Activated CD4-positive, alpha-beta T cell treated with anti-CD3 and anti-CD28 coated beads for 24 hours (primary cell): ENCODE measurements around the gene TMEM167B.
"Not testable (repeated sequence)": the region's sequence is repeated elsewhere in the genome, so short reads cannot be mapped to it uniquely, and the experiment has no call there.

Source experiments
- DNase-seq, 2 donors: peaks; one replicate each; pipeline ENCODE4 v3.0.0-alpha.2; 2020; ENCODE audit warnings: low read depth in 2 of 2

The TMEM167B gene

DNA sequence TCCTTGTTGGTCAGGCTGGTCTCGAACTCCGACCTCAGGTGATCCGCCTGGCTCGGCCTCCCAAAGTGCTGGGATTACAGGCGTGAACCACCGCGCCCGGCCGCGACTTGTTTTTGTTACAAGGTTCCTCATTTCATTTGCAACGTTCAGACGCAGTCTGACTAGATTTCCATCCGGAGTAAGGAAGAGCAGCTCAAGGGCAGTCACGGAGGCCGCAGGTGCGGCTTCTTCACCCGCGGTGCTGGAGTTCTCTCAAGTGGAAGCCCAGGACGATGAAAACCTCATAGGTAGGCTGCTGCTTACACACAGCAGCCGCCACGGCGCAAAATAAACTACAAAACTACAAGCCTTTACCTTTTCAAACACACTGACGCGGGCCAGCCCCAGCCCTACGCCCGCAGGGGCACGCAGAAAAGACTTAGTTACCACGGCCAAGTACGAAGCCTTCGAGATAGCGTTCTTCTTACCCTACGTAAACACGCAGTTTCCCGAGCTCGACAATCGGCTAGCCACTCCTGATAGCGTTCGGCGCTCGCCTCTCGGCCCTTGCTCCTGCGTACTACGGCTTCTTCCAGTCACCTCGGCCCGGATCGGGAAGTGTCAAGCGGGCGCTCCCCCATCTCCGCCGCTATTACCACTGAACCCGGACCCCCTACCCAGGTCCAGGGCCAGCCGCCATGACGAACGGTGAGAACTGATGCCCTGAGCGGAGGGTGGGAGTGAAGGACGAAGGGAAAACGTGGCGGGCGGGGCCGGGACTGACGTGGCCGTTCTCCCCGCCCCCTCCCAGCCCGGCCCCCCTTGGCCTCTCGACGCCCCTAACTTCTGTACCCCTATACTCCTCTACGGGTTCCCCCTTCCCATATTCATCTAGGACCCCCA is at the start of gene TMEM167B:
Gene TMEM167B, plus strand, starts transcription at position 569 of the 882 bp plus-strand sequence. Its CDS starts 109 bp downstream, at position 678.
- DNase-seq, result peak; percentile 69 to 83

DNA sequence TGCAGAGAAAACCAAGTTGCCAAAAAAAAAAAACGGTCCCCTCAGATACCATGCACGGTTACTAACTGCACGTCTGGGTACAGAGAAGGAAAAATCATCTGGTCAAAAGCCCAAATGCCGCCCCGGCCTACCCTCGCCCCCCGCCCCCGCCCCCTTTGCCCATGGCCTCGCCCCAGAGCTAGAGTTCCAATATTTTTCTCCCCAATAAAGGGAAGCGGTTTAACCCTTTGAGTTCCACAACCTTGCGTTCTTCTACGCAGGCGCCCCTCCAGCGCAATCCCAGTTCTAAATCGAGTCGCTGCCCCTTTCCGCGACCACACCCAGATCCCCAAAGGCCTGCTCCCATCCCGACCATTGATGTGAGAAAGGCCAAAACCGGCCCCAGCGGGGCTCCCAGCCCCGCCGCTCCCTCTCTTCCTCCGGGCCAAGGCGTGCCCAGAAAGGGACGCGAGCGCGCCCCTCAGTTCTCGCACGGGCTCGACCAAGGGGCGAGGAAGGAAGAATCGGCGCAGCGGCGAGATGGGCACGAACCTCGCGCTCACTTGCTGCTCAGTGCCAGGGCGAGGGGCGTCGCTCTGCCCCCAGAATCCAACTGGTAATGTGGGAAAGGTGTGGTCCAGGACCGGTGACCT is 49.5 kb upstream of the TMEM167B start:
- peak in 1 of 2 donors; percentile 4 for DNase-seq

DNA sequence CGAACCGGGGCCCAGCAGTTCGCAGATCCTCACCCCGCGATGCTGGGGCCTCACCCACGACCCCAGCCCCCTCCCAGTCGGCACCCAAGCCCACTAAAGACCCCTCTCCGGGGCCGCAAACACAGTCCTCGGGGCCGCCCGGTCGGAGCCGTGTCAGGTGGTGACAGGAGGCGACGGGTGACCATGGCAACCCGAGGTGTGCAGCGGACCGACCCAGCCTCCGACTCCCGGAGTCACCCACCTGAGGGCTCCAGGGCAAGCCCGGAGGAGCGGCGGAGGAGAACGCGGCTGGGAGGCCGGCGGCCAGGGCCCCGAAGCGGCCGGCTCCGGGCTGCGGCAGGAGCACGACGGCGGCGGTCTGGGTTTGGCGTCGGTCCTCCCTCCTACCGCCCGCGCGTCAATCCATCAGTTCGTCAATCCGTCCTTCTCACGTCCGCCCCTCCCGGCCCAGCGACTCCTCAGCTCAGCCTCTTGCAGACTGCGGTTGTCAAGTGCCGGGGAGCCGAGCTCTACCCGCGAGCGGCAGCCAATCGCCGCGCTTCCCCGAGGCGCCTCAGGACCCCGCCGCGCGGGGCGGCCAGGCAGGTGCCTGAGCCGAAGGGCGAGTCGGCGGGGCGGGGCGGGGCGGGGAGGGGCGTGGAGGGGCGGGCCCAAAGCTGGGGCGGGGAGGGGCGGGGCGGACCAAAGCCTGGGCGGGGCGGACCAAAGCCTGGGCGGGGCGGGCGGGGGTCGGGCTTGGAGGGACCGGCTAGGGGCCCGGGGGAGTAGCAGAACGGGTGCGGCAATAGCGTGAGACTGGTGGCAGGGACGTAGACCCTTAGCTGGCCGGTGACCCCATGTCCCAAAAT is 48.7 kb upstream of the TMEM167B start, which contains the start of gene WDR47:
Gene WDR47, minus strand, starts transcription at position 482 of the 848 bp plus-strand sequence. CDS start 18,590 bp downstream, outside the sequence.
- DNase-seq, result peak; percentile 91 to 92

DNA sequence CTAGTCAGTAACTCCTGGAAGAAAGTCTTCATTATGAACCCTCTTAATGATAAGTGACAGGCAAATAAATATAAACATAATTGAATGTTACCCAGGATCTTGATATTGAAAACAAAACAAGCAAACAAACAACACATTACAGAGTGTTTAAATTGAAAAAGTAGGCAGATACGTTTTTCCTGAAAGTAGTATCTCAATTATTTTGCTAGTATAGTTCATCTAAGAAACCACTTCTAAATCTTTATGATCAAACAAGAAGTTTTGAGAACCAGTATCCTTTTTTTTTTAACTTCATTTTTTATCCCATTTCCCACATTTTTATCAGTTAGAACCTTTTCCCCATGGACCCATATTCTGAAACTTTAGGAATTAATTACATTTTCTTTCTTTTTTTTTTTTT is 45.0 kb upstream of the TMEM167B start:
- DNase-seq, result no peak

DNA sequence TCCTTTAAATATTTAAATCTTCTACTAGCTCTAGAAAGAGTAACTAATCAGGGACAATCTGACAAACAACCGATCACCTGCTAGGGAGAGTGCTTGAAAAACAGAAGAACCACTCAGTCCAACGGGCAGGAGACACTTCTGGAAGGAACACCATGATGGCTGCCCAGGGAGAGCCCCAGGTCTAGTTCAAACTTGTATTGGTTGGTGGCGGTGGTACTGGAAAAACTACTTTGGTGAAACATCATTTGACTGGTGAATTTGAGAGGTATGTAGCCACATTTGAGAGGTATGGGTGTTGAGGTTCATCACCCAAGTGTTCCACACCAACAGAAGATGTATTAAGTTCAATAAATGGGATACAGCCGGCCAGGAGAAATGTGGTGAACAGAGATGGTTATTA is 43.9 kb upstream of the TMEM167B start:
- DNase-seq, result no peak

DNA sequence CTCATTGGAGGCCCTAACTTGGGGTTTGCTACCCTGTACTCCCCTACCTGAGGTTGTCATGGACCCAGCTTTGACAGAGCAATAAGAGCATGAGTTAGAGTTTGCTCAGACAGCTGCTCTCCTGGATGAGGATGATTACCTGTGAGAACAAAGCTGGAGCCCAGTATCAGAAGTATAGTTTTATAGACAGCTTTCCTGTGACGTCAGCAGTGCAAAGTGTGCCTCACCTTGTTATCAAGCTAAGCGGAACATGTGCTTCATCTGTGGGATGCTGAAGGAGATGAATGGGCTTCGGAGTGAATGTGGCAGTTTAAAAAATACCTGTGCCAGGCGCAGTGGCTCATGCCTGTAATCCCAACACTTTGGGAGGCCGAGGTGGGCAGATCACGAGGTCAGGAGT is 43.2 kb upstream of the TMEM167B start:
- no peak for DNase-seq

DNA sequence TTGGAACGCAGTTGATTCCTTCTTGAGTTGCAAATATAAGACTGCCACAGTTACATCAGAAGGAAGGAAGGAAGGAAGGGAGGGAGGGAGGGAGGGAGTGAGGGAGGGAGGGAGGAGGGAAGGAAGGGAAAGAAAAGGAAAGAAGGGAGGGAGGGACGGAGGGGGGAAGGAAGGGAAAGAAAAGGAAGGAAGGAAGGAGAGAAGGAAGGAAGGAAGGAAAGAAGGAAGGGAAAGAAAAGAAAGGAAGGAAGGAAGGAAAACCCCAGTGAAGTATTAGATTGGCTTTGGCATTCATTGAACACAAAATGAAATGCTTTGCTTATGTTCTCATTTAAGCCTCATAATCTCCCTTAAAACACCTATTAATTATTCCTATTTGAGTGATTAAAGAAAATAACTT is 42.2 kb upstream of the TMEM167B start:
- DNase-seq, result no peak

DNA sequence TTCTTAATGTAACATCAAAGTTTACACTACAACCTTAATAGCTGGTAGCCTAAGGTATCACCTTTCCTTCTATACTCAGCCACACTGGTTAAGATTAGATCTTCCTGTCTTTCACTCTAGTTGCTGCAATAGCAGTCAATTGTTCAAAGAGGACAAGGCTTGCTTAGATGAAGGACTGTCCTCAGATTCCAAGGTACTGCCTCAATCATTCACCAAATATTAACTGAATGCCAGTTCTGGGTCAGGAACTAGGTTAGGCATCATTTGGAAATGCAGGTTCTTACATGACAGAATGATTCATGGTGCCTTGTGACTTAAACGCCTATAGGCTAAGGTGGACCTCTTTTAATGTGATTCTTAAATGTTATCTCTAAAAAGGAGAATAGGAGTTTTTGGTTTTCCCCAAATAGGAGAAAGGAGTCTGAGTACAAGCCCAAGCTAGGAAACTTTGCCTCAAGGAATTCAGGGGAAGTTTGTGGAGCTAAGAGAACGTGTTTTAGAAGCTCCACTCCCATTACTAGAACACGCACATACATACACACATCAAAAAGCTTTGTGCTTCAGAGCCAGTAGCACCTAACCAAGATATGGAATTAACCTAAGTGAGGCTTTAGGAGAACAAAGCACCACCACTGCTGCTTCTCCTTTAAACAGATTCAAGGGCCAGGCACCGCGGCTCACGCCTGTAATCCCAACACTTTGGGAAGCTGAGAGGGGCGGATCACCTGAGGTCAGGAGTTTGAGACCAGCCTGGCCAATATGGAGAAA is 40.2 kb upstream of the TMEM167B start:
- DNase-seq, result no peak

DNA sequence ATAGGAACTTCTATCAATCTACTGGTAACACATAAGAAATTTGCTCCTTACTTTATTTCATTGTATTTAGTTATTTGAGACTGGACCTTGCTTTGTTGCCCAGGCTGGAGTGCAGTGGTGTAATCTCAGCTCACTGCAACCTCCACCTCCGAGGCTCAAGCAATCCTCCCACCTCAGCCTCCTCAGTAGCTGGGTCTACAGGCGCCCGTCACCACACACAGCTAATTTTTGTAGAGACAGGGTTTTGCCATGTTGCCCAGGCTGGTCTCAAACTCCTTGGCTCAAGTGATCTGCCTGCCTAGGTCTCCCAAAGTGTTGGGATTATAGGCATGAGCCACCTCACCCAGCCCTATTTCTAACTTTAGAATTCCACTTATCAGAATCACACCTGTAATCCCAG is 38.4 kb upstream of the TMEM167B start:
- DNase-seq, result not testable (repeated sequence)

DNA sequence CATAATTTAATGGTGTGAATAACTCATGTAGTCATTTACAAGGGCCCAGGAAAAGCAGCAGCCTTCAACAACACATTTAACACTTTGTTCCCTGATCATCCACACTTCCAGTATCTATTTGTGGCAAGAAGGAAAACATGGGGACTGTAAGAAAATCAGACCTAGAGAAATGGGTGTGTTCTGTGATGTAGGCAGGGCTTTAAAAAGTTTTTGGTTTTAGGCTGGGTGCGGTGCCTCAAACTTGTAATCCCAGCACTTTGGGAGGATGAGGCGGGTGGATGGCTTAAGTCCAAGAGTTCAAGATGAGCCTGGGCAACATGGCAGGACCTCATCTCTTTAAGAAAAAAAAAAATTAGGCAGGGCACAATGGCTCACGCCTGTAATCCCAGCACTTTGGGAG is 34.5 kb upstream of the TMEM167B start:
- no peak for DNase-seq

DNA sequence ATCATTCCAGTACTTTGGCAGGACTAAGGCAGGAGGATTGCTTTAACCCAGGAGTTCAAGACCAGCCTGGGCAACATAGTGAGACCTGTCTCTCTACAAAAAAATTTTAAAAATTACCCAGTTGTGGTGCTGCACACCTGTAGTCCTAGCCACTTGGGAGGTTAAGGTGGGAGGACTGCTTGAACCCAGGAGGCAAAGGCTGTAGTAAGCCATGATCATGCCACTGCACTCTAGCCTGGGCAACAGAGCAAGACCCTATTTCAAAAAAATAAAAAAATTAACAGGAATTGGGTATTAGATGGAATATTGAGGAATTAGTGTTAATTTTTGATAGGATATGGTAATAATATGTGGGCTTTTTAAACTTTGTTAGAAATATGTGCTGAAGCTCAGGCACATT is 31.5 kb upstream of the TMEM167B start:
- no peak for DNase-seq

DNA sequence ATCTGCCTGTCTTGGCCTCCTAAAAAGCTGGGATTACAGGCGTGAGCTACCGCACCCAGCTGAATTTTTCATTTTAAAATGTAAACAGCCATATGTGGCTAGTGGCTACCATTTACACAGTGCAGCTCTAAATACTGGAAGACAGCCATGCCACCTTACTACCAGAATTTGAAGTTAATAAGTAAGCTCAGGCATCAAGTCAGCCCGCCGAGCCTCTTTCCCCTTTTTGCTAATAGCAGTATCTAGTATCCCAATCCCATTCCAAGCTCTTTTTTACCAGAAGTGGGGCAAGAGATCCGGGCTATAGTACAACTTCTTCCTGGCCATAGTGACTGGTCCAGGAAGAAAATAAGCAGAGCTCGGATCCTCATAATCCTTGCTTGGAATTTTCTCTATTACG is 29.9 kb upstream of the TMEM167B start:
- no peak for DNase-seq

DNA sequence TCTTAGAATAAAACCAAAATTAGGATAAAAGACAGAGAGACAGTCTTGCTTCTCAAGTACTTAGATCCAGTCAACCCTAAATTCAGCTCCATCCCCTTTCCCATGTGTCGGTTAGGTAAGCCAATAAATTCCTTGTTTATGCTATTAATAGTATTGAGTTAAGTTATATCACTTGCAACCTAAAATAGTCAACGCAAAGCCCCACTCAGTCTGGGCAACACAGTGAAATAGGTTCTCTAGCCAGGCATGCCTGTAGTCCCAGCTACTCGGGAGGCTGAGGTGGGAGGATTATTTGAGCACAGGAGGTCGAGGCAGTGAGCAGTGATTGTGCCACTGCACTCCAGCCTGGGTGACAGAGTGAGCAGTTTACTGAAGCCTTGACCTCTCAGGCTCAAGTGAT is 29.4 kb upstream of the TMEM167B start:
- no peak for DNase-seq

DNA sequence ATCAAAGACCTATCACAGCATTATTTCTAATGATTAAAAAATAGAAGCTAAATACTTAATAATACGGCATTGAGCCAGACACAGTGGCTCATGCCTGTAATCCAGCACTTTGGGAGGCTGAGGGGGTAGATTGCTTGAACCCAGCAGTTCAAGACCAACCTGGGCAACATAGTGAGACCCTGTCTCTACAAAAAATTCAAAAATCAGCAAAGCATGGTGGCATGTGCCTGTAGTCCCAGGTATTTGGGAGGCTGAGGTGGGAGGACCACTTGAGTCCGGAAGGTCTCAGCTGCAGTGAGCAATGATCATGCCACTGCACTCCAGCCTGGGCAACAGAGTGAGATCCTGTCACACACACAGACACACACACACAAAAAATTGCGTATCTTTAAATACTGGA is 25.4 kb upstream of the TMEM167B start:
- no peak for DNase-seq

DNA sequence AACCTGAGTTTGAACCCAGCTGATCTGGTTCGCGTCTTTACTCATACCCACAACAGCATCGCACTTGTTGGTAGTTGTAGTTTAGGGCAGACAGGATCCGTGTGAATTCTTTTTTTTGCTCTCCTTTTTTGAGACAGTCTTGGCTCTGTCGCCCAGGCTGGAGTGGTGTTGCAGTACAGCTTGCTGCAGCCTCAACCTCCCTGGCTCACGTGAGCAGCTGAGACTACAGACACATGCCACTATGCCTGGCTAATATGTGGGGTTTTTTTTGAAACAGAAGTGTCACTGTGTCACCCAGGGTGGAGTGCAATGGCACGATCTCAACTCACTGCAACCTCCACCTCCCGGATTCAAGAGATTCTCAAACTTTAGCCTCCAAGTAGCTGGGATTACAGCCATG is 22.7 kb upstream of the TMEM167B start:
- DNase-seq, result no peak

DNA sequence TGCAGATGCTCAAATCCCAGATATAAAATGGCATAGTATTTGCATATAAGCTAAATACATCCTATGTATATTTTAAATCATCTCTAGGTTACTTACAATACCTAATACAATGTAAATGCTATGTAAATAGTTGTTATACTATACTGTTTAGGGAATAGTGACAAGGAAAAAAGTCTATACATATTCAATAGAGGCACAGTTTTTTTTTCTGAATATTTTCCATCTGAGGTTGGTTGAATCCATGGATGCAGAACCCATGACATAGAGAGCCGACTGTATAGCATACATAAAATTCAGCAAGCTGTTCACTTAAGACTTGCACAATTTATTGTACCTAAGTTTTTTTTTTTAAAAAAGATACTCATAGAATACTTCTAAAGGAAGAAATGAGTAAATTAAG is 21.3 kb upstream of the TMEM167B start:
- no peak for DNase-seq

DNA sequence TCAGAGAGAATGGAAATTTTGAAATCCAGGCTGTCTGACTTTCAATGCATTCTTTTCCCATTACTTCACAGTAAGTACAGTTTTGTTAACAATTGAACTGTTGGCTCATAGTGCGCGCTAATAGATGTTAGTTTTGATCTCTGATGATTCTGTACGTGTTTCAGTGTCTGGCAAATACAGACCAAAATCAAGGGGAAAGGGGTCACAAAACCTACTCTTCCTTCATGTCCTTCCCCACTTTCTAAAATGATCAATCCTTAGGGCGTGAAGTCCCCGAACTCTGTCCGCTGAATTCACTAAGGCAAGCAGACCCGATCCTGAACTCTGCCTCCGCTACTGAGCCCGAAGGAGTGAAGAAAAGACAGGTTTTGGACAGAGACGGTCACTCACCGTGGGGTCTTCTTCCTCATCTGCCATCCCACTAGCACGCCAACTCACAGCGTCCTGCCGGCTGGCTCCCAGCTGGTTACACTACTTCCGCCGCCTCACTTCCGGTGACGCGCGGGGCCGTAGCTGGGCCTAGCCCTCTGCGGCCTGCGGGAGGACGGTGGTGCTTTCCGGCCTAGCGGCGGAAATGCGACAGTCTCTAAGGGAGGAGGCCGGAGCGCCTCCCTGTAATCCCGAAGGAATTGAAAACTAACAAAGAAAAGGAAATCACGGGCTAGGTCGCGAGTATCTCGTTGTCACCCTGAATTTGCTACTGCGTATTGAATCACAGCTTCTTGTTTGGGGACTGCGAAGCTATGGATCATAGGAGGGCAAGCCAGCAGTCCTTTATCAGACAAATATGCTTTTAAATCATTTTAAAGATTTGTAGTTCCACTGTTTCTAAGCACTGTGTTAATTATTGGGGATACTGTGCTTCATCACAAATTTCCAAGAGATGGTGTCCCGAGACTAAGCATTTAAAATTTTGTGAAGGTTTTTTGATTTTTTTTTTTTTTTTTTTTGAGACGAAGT is 14.8 kb upstream of the TMEM167B start, which contains the start of gene TAF13:
Gene TAF13, minus strand, starts transcription at position 473 of the 960 bp plus-strand sequence. Its CDS starts 56 bp downstream, at position 417.
- peak; percentile 66 to 78 for DNase-seq

DNA sequence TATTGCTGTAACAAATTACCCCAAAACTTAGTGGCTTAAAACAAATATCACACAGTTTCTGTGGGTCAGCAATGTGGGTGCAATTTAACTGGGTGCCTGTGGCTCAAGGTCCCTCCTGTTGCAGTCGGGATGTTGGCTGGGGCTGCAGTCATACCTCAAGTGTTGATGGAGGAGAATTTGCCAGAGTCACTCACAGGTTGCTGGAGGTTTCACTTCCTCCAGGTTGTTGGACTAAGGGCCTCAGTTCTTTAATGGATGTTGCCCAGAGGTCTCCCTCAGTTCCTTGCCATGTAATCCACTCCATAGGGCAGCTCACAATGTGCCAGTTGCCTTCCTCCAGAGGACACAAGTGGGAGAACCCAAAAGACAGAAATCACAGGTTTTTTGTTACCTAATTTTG is 12.2 kb upstream of the TMEM167B start:
- no peak for DNase-seq

DNA sequence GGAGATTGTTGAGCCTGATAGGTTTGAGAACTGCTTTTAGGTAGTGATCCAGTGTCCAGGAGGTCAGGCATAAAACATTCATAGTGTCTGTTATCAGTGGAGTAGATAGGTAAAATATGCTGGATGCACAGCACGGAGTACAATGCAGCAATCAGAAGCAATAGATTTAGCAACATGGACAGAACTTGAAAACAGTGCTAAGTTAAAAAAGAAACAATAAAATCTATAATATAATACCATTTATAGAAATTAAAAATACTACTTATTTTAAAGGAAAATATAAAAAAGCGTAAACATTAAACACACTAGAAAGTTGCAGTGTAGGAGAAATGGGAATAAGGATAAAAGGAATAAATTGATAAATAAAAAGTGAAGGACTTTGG is 11.3 kb upstream of the TMEM167B start:
- DNase-seq, result no peak

DNA sequence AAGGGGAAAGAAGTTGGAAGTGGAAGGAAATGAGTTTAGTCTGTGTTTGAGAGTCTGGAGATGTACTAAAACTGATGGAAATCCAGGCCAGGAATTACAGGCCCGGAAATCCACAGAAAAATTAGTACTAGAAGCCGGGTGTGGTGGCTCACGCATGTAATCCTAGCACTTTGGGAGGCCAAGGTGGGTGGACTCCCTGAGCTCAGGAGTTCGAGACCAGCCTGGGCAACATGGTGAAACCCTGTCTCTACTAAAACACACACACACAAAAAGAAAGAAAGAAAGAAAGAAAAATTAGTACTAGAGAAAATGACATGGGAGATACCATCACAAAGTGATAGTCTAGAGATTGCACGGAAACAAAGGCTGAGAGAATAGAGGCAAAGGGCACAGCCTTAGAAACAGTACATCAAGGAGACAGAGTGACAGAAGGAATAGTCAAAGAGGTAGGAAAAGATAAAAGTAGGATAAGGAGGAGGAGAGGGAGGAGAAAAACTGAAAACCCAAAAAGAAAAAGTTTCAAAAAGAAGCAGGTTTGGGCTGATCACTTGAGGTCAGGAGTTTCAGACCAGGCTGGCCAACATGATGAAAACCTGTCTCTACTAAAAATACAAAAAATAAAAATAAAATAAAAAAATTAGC is 10.0 kb upstream of the TMEM167B start:
- DNase-seq, result no peak
